Mesendoderm (in vitro differentiated cells): Measurements from ENCODE around the gene PGAM1. TPM values are rescaled to one million over a fixed set of nuclear protein-coding genes. Genes with fewer than 3 reads are reported as not detected.

Experiments used
- DNase-seq: peaks from one replicate; pipeline ENCODE4 v3.0.0; 2013
- H2AK5ac ChIP-seq: 2 replicates; pipeline ENCODE4 v1.6.1; 2013; ENCODE audit warnings: low read length, inconsistent platforms
- H2BK120ac ChIP-seq: 2 replicates; pipeline ENCODE4 v1.6.1; 2013; ENCODE audit warnings: low read depth, mild to moderate bottlenecking, low read length, moderate library complexity, mixed read lengths
- H2BK15ac ChIP-seq: replicated peaks from 2 replicates; pipeline ENCODE4 v1.6.1; 2013; ENCODE audit warnings: low read depth, mild to moderate bottlenecking, moderate library complexity
- H2BK5ac ChIP-seq: 2 replicates; pipeline ENCODE4 v1.6.1; 2013; ENCODE audit warnings: low read length, inconsistent platforms
- H3K18ac ChIP-seq: 2 replicates; pipeline ENCODE4 v1.6.1; 2013; ENCODE audit warnings: mild to moderate bottlenecking, low read length, mixed read lengths
- H3K23ac ChIP-seq: one replicate; pipeline ENCODE4 v1.6.1; 2013; ENCODE audit warnings: low read length
- H3K27ac ChIP-seq: 2 replicates; pipeline ENCODE4 v1.5.1; 2013; ENCODE audit warnings: low read depth, mild to moderate bottlenecking, inconsistent platforms, low read length, moderate library complexity
- H3K27me3 ChIP-seq: 2 replicates; pipeline ENCODE4 v1.6.1; 2013; ENCODE audit warnings: low read length, control low read depth, mild to moderate bottlenecking, inconsistent platforms; ENCODE audit not compliant: insufficient read depth, poor library complexity
- H3K36me3 ChIP-seq: 2 replicates; pipeline ENCODE4 v1.6.1; 2013; ENCODE audit warnings: low read length, inconsistent platforms; ENCODE audit not compliant: control insufficient read depth, insufficient read depth
- H3K4ac ChIP-seq: one replicate; pipeline ENCODE4 v1.6.1; 2013; ENCODE audit warnings: low read depth, mild to moderate bottlenecking, low read length, moderate library complexity
- H3K4me1 ChIP-seq: 2 replicates; pipeline ENCODE4 v1.6.1; 2013; ENCODE audit warnings: low read depth, low read length, inconsistent platforms; ENCODE audit not compliant: control insufficient read depth
- H3K4me2 ChIP-seq: 2 replicates; pipeline ENCODE4 v1.6.1; 2013; ENCODE audit warnings: low read length
- H3K4me3 ChIP-seq: 2 replicates; pipeline ENCODE4 v1.5.1; 2013; ENCODE audit warnings: mild to moderate bottlenecking, low read length
- H3K56ac ChIP-seq: one replicate; pipeline ENCODE4 v1.6.1; 2013; ENCODE audit warnings: low read length
- H3K79me1 ChIP-seq: 2 replicates; pipeline ENCODE4 v1.6.1; 2013; ENCODE audit warnings: low read length, inconsistent platforms
- H3K79me2 ChIP-seq: 2 replicates; pipeline ENCODE4 v1.6.1; 2013; ENCODE audit warnings: mild to moderate bottlenecking, low read length; ENCODE audit not compliant: control insufficient read depth, insufficient read depth
- H3K9ac ChIP-seq: 2 replicates; pipeline ENCODE4 v1.6.1; 2013; ENCODE audit warnings: low read length, inconsistent platforms
- H4K5ac ChIP-seq: one replicate; pipeline ENCODE4 v1.6.1; 2013; ENCODE audit warnings: low read length
- H4K8ac ChIP-seq: one replicate; pipeline ENCODE4 v1.6.1; 2013; ENCODE audit warnings: low read depth, mild to moderate bottlenecking, control low read depth, low read length, moderate library complexity
- WGBS: extraction: QIAGEN DNeasy Blood & Tissue Kit; methylation state at CpG from one replicate; pipeline ENCODE4 v1.1.7; 2013; ENCODE audit warnings: low lambda C conversion rate, missing lambda C conversion rate; ENCODE audit not compliant: insufficient coverage; ENCODE audit errors: extremely low coverage; 5-methylcytosine and 5-hydroxymethylcytosine counted together
- small RNA-seq: library from polyadenylated mRNA; stranded (forward); fragments of <200 nt; extraction: miRNeasy Mini kit (QIAGEN cat#:217004); gene quantifications from one replicate; pipeline ENCODE3, GENCODE V24; 2013; ENCODE audit not compliant: insufficient read depth

The PGAM1 gene

GRCh38 chr10:97481071-97481470 lies 55.1 kb downstream of the PGAM1 start:
- no peak overlapping the region for H3K56ac ChIP-seq
- H3K4ac ChIP-seq = no peak overlapping the region
- H2BK120ac ChIP-seq = no peak overlapping the region
- H2BK5ac ChIP-seq = no peak overlapping the region
- H3K4me3 ChIP-seq = no peak overlapping the region
- H3K18ac ChIP-seq = no peak overlapping the region
- H4K8ac ChIP-seq = no peak overlapping the region
- no peak overlapping the region for H3K27ac ChIP-seq
- no peak overlapping the region for H2BK15ac ChIP-seq
- no peaks in the 10 kb centered on the region for H3K27me3 ChIP-seq
- no peak overlapping the region for H3K9ac ChIP-seq
- H3K4me2 ChIP-seq = no peak overlapping the region
- peaks cover 7% of the 10 kb centered on the region for H3K79me1 ChIP-seq
- no peak for DNase-seq
- WGBS = no CpG with 5 or more reads among the region's 4 CpGs
- H4K5ac ChIP-seq = no peak overlapping the region
- H3K36me3 ChIP-seq = peaks cover 4% of the 10 kb centered on the region
- no peak overlapping the region for H3K23ac ChIP-seq
- no peaks in the 10 kb centered on the region for H3K4me1 ChIP-seq
- no peak overlapping the region for H2AK5ac ChIP-seq
- peaks cover 2% of the 10 kb centered on the region for H3K79me2 ChIP-seq

- H3K27ac ChIP-seq = no peak overlapping the region
- no peak overlapping the region for H3K4me2 ChIP-seq
- peaks cover 5% of the 10 kb centered on the region for H3K79me2 ChIP-seq
- no peak overlapping the region for H2BK15ac ChIP-seq
- no peak overlapping the region for H3K9ac ChIP-seq
- H3K4me3 ChIP-seq = no peak overlapping the region
- no peak overlapping the region for H3K23ac ChIP-seq
- H3K56ac ChIP-seq = no peak overlapping the region
- H3K36me3 ChIP-seq = peaks cover 3% of the 10 kb centered on the region
- H2AK5ac ChIP-seq = no peak overlapping the region
- H3K4me1 ChIP-seq = no peaks in the 10 kb centered on the region
- no peak for DNase-seq
- peaks cover 7% of the 10 kb centered on the region for H3K79me1 ChIP-seq
- no peak overlapping the region for H2BK5ac ChIP-seq
- no peak overlapping the region for H3K4ac ChIP-seq
- no peak overlapping the region for H4K5ac ChIP-seq
- H3K18ac ChIP-seq = no peak overlapping the region
- H2BK120ac ChIP-seq = no peak overlapping the region
- H3K27me3 ChIP-seq = no peaks in the 10 kb centered on the region
- H4K8ac ChIP-seq = no peak overlapping the region
- no CpG with 5 or more reads among the region's 1 CpG for WGBS
Observed at GRCh38 chr10:97482381-97482780, 56.4 kb downstream of the PGAM1 start.

Small RNAs within 50 kb of the gene (small RNA-seq; reads per million reads assigned to genes)
- gene RF00019 = not detected
